NOMO-1 treated with DMSO at 0.1 percent for 48 hours (cell line): ENCODE results near the gene TRIM2.

Source experiments
- DNase-seq: peaks from one replicate; lab custom pipeline; 2025; ENCODE audit not compliant: unreplicated experiment; lab: John Stamatoyannopoulos, UW

TRIM2 gene

GRCh38 chr4:153369021-153369420 lies 164.8 kb downstream of the TRIM2 start:
- no peak for DNase-seq

- no peak for DNase-seq
These were observed 167.5 kb downstream of the TRIM2 start for GRCh38 chr4:153371701-153372234.

- DNase-seq, result no peak
These were observed 168.8 kb downstream of the TRIM2 start for GRCh38 chr4:153372967-153373562.

- no peak for DNase-seq
These were observed 170.2 kb downstream of the TRIM2 start for GRCh38 chr4:153374442-153374841.

DNA sequence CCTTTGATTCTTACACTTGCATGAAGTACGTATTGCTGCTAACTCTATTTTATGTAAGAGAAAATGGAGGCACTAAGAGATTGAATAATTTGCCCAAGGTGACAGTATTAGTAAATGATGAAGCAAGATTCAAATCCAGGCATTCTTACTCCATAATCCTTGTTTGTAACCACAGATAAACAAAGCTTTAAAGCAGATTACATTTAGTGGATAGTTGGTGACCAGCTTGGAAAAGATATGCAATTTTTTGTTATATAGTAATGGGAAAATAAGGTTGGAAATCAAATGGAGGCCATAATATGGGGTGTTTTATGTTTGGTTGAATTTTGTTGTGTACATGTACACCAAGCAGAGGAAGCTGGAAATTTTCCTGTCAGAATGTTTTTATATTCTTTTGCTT lies 171.1 kb downstream of the TRIM2 start:
- DNase-seq, result no peak

DNA sequence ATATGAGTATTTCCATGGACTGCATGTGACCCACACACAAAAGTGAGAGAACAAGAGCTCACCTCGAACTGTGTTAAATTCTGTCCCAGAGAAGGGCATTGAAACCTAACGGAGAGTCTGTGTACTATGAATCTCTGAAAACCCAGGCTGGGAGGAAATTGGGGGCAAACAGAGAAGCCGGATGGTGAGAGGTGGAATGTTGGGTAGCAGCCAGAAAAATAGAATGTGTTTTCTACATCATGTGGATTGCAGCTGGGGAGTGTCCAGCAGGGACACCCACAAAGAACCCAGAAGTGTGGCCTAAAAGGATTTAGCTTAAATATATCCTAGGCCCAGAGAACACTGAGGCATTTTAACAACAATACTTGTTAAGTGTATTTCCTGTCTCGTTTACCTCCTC lies 178.9 kb downstream of the TRIM2 start:
- no peak for DNase-seq

GRCh38 chr4:153384160-153384559 lies 179.9 kb downstream of the TRIM2 start:
- DNase-seq, result no peak

DNA sequence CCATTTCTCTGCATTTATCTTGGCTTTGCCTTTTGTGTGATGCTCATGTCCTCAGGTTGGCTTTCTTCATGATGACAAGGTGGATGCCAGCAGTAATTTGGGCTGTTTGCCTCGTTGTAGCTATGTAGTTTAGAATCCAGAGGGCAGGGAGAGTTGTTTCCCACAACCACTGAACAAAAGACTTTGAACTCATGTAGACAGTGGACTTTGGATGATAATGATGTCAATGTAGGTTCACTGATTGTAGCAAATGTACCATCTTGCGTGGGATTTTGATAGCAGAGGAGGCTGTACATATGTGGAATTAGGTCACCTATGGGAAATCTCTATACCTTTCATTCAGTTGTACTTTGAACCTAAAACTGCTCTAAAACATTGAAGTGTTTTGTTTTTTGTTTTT lies 181.5 kb downstream of the TRIM2 start:
- no peak for DNase-seq

DNA sequence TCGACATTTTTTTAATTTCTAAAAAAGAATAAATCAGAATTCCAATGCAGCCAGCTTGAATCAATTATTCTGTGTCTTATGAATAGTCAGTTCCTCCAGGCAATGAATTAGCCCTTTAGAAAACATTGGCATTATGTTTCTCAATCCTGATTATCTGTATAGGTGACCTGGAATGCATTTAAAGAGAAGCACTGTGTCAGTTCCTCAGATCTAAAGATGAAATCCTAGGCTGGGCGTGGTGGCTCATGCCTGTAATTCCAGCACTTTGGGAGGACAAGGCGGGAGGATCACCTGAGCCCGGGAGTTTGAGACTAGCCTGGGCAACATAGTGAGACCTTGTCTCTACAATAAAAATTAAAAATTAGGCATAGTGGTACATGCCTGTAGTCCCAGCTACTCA lies 183.7 kb downstream of the TRIM2 start:
- DNase-seq, result no peak
